Stimulated activated naive CD8-positive, alpha-beta T cell treated with anti-CD3 and anti-CD28 coated beads, Interleukin-15, Interleukin-2, amounts not matched to agents 100 ng/mL and 50 ng/mL, for 24 hours (primary cell): ENCODE data around the gene RPL23.

Experiments
- H3K27ac Mint-ChIP-seq: one replicate; pipeline ENCODE4 v1.8.0; 2021; ENCODE audit warnings: mild to moderate bottlenecking, mixed read lengths
- H3K27me3 Mint-ChIP-seq: one replicate; pipeline ENCODE4 v1.8.0; 2021; ENCODE audit warnings: mixed read lengths
- H3K36me3 Mint-ChIP-seq: one replicate; pipeline ENCODE4 v1.8.0; 2021; ENCODE audit warnings: low read depth, mixed read lengths
- H3K4me1 Mint-ChIP-seq: one replicate; pipeline ENCODE4 v1.8.0; 2021; ENCODE audit warnings: low read depth, mixed read lengths
- H3K4me3 Mint-ChIP-seq: one replicate; pipeline ENCODE4 v1.8.0; 2021; ENCODE audit warnings: mild to moderate bottlenecking, mixed read lengths
- H3K9me3 Mint-ChIP-seq: one replicate; pipeline ENCODE4 v1.8.0; 2021; ENCODE audit warnings: mixed read lengths

RPL23 gene

GRCh38 chr17:38800237-38800760, 53.2 kb downstream of the RPL23 start:
- Mint-ChIP-seq H3K4me1 (peaks cover 30% of the 10 kb centered on the region), H3K27me3 (no peaks in the 10 kb centered on the region), H3K36me3 (peaks cover 46% of the 10 kb centered on the region), H3K4me3 (peak overlapping the region; percentile 83), H3K27ac (peak overlapping the region; percentile 83), H3K9me3 (no peaks in the 10 kb centered on the region)

- H3K36me3 Mint-ChIP-seq: peaks cover 46% of the 10 kb centered on the region
- H3K27me3 Mint-ChIP-seq: no peaks in the 10 kb centered on the region
- H3K4me3 Mint-ChIP-seq: peak within 1 kb of the TSS; percentile 97
- H3K9me3 Mint-ChIP-seq: no peaks in the 10 kb centered on the region
- peak within 1 kb of the TSS; percentile 91 for H3K27ac Mint-ChIP-seq
- peaks cover 31% of the 10 kb centered on the region for H3K4me1 Mint-ChIP-seq
Measured at GRCh38 chr17:38799501-38800236, 53.9 kb downstream of the RPL23 start, which contains the start of gene PIP4K2B. Gene PIP4K2B, minus strand, starts transcription at chr17:38799556. Its CDS starts 132 bp downstream, at chr17:38799424.

- no peaks in the 10 kb centered on the region for H3K9me3 Mint-ChIP-seq
Measured at GRCh38 chr17:38798614-38799500, 54.7 kb downstream of the RPL23 start.

More at GRCh38 chr17:38798614-38799500, 54.7 kb downstream of the RPL23 start:
- Mint-ChIP-seq H3K27me3 (no peaks in the 10 kb centered on the region), H3K4me3 (peak overlapping the region; percentile 97), H3K36me3 (peaks cover 47% of the 10 kb centered on the region), H3K27ac (peak overlapping the region; percentile 91), H3K4me1 (peaks cover 37% of the 10 kb centered on the region)
